HG02973 (cell line): ENCODE results near the gene AKIRIN2.

Experiments
- ATAC-seq: cut with Tn5 transposase; IDR thresholded peaks from one replicate; pipeline ENCODE4 v1.9.1; 2021; ENCODE audit warnings: moderate library complexity; ENCODE audit not compliant: unreplicated experiment

AKIRIN2 gene

GRCh38 chr6:87701676-87702588, at the start of gene AKIRIN2:
Gene AKIRIN2, minus strand, starts transcription at chr6:87702233. Its CDS starts 549 bp downstream, at chr6:87701684.
- peak; percentile 54 for ATAC-seq

GRCh38 chr6:87747646-87748045, 45.6 kb upstream of the AKIRIN2 start:
- ATAC-seq: no peak

GRCh38 chr6:87745966-87746721, 44.1 kb upstream of the AKIRIN2 start:
- ATAC-seq: no peak

- ATAC-seq: no peak
Observed at GRCh38 chr6:87743454-87743853, 41.4 kb upstream of the AKIRIN2 start.

- ATAC-seq: peak; percentile 80
Observed at GRCh38 chr6:87742106-87742505, 40.1 kb upstream of the AKIRIN2 start.

GRCh38 chr6:87741001-87741650, 39.1 kb upstream of the AKIRIN2 start:
- no peak for ATAC-seq

- ATAC-seq: no peak
Observed at GRCh38 chr6:87738744-87739143, 36.7 kb upstream of the AKIRIN2 start.

GRCh38 chr6:87738000-87738399, 36.0 kb upstream of the AKIRIN2 start:
- no peak for ATAC-seq

- no peak for ATAC-seq
Observed at GRCh38 chr6:87736809-87737540, 34.9 kb upstream of the AKIRIN2 start.

- ATAC-seq: peak; percentile 73
Observed at GRCh38 chr6:87731818-87732661, 30.0 kb upstream of the AKIRIN2 start.

- ATAC-seq: no peak
Observed at GRCh38 chr6:87731080-87731479, 29.0 kb upstream of the AKIRIN2 start.

- ATAC-seq: no peak
Observed at GRCh38 chr6:87729965-87730719, 28.1 kb upstream of the AKIRIN2 start.

- ATAC-seq: no peak
Observed at GRCh38 chr6:87728706-87729105, 26.7 kb upstream of the AKIRIN2 start.

GRCh38 chr6:87724983-87725811, 23.2 kb upstream of the AKIRIN2 start:
- peak; percentile 78 for ATAC-seq

GRCh38 chr6:87723170-87724078, 21.4 kb upstream of the AKIRIN2 start:
- ATAC-seq: no peak

GRCh38 chr6:87722540-87723169, 20.6 kb upstream of the AKIRIN2 start:
- no peak for ATAC-seq

- ATAC-seq: no peak
Observed at GRCh38 chr6:87721311-87721710, 19.3 kb upstream of the AKIRIN2 start.
